GM19193 (cell line): ENCODE results near the gene BARX2.

Experiments
- POLR2A ChIP-seq: IDR thresholded peaks from 4 replicates; pipeline ENCODE4 v1.6.1; 2011; ENCODE audit not compliant: insufficient read depth, insufficient read length; ENCODE audit errors: extremely low read depth

BARX2 gene

DNA sequence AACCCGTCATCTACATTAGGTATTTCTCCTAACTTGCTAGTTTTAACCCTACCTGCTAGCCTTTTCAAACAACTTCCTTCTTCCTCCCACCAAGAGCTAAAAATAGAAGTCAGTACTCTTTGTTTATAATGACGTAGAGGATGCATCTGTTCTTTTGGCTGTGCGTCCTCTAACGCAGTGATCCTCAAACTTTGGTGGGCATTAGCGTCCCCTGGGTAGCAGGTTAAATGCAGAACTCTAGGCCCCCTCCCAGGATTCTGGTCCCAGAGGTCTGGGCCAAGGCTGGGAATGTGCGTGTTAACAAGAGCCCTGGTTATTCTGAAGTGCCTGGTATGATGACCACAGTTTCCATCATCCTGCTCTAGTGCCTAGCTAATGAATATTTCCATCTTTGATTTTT is 67.6 kb downstream of the BARX2 start:
- TF ChIP-seq POLR2A, result no peak

GRCh38 chr11:129444274-129444673 is 68.6 kb downstream of the BARX2 start:
- TF ChIP-seq POLR2A, result no peak

DNA sequence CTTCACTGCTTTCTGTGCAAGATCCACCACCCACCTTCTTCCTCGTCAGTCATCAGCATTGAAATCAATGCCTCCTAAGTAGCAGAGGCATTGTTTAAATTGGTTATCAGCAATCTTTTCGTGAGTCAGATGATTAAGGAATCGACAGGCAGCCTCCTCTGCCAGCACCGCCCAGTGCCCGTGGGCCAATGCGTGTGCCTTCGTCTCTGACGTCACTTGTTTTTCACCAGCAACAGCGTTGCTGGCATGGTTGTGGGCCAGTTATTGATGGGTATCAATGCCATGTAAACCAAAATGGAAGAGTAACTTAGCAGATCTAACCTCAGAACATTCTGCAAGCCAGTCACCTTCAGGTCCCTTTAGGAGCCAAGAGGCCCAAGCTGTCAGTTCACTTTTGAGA is 69.6 kb downstream of the BARX2 start:
- TF ChIP-seq POLR2A, result no peak

DNA sequence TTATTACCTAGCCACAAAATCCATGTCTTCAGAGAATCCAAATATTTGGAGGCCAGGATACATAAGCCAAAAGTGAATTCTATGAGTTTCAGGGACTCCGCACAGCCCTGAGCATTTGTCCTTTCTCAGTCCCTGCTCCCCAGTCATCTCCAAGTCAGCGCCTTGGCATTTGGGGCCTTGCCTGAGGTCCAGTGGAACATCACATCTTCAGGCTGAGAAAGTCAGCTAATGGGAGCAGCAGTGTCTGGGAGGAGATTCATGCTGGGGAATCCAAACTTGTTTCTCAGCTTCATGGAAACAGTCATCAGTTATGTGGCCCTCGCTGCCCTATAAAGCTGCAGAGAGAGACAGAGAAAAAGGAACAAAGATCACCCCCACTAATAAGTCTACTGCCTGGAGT is 70.9 kb downstream of the BARX2 start:
- TF ChIP-seq POLR2A, result no peak

- TF ChIP-seq POLR2A, result no peak
Observed at GRCh38 chr11:129447654-129448239, 72.1 kb downstream of the BARX2 start.

GRCh38 chr11:129451524-129451923 is 75.9 kb downstream of the BARX2 start:
- no peak for TF ChIP-seq POLR2A

GRCh38 chr11:129453293-129453721 is 77.7 kb downstream of the BARX2 start:
- no peak for TF ChIP-seq POLR2A

DNA sequence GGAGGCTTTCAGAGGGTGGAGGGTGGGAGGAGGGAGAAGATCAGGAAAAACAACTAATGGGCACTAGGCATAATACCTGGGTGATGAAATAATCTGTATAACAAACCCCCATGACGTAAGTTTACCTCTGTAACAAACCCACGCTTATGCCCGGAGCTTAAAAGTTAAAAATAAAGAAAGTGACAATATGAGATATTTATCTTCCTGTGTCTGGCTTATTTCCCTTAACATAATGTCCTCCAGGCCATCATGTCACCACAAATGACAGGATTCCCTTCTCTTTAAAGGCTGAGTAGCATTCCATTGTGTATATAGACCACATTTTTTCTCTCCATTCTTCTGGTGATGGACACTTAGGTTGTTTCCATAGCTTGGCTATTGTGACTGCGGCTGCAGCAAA is 79.5 kb downstream of the BARX2 start:
- TF ChIP-seq POLR2A, result no peak

- no peak for TF ChIP-seq POLR2A
Observed at GRCh38 chr11:129455756-129456655, 80.4 kb downstream of the BARX2 start.

- no peak for TF ChIP-seq POLR2A
Observed at GRCh38 chr11:129457321-129457720, 81.7 kb downstream of the BARX2 start.

DNA sequence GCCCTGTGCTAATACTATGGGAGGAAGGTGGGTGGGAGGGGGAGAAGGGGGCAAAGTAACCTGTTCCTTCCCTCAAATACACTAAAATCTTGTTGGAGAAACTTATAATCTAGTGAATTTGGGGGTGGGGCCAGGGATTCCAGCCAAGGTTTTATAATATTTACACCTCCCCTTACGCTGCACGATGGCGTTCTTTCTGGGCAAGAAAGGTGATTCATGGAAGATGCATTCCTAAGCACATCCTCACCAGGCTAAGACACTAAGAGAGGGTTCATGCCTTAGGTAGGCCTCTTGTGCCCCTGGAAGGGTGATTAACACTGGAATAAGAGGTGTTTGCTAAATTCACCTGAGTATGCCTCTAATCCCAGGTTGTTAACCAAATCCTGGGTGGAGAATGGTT is 82.6 kb downstream of the BARX2 start:
- no peak for TF ChIP-seq POLR2A

GRCh38 chr11:129458756-129459535 is 83.3 kb downstream of the BARX2 start:
- no peak for TF ChIP-seq POLR2A

DNA sequence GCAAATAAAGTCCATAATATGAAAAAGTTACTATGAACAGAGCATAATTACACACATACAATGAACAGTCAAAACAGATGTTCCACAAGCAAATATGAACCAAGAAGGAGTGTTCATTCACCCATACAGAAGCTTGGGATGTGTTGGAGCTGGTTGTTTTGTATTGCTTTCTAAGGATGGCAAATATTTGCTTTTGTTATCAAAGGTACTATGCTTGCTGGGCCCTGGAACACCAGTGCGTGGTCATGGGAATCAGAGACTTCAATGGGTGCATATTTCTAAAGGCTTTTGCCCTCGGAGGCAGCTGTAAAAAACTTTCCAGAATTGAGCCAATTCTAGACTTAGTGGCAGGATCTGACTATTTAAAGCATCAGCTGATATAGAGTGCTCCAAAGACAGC is 85.1 kb downstream of the BARX2 start:
- TF ChIP-seq POLR2A, result no peak

- no peak for TF ChIP-seq POLR2A
Observed at GRCh38 chr11:129484068-129484467, 108.4 kb downstream of the BARX2 start.

DNA sequence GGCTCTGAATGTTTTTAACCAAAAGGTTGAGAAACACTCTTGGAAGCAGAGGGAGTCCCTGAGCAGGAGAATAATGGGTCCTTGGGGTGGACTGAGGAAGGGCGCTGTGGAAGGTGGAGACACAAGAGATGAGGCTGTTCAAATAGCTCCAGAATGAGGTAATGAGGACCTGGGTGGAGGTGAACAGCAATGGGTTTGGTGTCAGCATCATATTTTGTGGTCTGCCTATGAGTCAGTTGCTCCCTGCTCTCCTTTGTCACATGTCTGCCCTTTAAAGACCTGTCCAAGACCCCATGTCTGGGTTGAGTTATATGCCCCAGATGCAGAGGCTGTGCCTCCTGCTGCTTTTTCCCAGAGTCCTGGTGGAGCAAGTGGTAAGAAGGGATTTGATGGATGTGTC is 113.6 kb downstream of the BARX2 start:
- TF ChIP-seq POLR2A, result no peak
